AG10803 (cell line): ENCODE results near the gene AQR.
"Not testable (repeated sequence)": the region's sequence is repeated elsewhere in the genome, so short reads cannot be mapped to it uniquely, and the experiment has no call there.

Experiments used
- DNase-seq: peaks from one replicate; pipeline ENCODE4 v3.0.0; 2010; ENCODE audit warnings: low read depth
- H3K4me3 ChIP-seq: 2 replicates; pipeline ENCODE4 v1.5.1; 2011; ENCODE audit warnings: mild to moderate bottlenecking, low read length, control low read depth
- TF ChIP-seq, protein P1 (sequence below): conservative IDR thresholded peaks from 2 replicates; pipeline ENCODE4 v1.5.1; 2011; ENCODE audit warnings: mild to moderate bottlenecking, low read length, control low read depth, inconsistent platforms

The AQR gene

DNA sequence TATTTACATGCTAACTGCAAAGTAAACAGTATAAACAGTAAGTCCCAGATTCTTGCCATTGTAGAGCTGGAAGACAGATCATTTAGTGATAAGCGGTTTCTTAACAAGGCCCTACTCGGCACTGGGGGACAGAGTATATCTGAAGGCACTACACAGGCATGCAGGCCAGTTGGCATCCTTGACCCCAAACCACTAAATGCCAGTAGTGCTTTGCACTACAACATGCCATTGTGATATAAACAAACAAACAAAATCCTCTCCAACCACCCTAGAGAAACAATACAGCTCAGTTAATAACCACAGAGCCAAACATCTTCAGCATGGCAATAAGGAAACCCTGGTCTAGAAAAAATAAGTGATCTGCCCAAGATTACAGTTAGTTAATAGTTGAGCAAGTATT lies 5.3 kb downstream of the AQR start:
- no peak overlapping the region for H3K4me3 ChIP-seq
- TF ChIP-seq, protein P1, sequence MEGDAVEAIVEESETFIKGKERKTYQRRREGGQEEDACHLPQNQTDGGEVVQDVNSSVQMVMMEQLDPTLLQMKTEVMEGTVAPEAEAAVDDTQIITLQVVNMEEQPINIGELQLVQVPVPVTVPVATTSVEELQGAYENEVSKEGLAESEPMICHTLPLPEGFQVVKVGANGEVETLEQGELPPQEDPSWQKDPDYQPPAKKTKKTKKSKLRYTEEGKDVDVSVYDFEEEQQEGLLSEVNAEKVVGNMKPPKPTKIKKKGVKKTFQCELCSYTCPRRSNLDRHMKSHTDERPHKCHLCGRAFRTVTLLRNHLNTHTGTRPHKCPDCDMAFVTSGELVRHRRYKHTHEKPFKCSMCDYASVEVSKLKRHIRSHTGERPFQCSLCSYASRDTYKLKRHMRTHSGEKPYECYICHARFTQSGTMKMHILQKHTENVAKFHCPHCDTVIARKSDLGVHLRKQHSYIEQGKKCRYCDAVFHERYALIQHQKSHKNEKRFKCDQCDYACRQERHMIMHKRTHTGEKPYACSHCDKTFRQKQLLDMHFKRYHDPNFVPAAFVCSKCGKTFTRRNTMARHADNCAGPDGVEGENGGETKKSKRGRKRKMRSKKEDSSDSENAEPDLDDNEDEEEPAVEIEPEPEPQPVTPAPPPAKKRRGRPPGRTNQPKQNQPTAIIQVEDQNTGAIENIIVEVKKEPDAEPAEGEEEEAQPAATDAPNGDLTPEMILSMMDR = no peak
- DNase-seq = no peak

DNA sequence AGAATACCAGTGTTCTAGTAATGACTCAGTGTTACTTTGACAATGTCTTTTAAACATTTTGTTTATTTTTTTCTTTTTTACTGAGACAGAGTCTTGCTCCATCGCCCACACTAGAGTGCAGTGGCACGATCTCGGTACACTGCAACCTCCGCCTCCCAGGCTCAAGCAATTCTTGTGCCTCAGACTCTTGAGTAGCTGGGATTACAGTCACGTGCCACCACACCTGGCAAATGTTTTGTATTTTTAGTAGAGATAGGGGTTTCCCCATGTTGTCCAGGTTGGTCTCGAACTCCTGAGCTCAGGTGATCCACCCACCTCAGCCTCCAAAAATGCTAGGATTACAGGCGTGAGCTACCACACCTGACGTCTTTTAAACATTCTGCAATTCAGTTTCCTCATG lies 15.7 kb downstream of the AQR start:
- no peak for DNase-seq
- no peak overlapping the region for H3K4me3 ChIP-seq
- TF ChIP-seq, protein P1 = no peak

DNA sequence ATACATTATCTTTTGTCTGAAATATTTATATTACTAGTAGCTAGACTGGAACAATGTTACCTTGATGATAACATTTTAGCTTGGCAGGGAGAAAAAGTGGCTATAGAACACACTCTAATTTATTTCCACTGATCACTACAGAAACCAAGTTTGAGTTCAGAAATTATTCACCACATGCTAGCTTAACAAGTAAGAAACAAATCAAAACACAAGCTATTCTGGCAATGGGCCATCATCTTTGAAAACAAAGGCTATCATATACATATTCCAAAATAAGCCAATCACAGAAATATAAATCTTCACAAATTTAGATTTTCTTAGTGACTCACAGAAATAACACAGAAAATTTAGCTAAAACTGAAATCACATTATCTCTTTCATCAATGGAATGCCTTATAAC lies 17.1 kb downstream of the AQR start:
- no peak overlapping the region for H3K4me3 ChIP-seq
- TF ChIP-seq, protein P1 = no peak
- DNase-seq = no peak

DNA sequence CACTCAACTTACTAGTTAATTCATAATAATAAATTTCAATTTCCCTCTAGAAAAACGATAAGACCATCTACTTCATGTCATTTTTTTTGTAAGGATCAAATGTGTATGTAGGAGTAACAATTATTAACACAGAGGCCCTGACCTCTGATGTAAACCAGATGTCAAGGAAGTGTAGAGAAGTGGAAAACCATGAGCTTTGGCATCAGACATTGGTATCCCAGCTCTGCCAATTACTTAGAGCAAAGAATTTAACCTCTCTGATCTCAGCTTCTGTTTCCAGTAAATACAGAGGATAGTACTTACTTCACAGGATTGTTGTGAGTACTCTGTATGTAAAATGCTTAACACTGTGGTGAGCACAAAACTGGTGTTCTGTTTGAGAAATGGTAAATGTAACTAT lies 17.5 kb downstream of the AQR start:
- peak; percentile 91 for DNase-seq

DNA sequence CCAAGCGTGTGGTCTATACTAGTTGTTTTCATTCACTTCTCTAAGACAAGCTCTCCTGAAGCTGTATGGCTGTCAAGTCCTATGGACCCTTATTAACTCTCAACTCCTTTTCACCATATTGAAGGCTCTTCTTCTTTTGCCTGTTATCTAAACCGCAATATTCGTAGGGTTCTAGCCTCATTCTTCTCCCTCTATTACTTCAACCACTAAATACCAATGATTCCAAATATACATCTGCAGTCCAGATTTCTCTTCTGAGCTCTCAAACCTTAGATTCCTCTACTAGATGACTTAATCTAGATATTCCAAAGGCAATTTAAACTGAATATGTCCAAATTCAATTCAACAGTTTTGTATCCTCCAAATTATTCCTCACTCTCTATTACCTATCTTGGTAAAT lies 24.6 kb downstream of the AQR start:
- no peak overlapping the region for H3K4me3 ChIP-seq
- DNase-seq = peak; percentile 88
- TF ChIP-seq, protein P1 = no peak

More for the DNA sequence above, 17.5 kb downstream of the AQR start:
- TF ChIP-seq, protein P1 = no peak
- no peak overlapping the region for H3K4me3 ChIP-seq

DNA sequence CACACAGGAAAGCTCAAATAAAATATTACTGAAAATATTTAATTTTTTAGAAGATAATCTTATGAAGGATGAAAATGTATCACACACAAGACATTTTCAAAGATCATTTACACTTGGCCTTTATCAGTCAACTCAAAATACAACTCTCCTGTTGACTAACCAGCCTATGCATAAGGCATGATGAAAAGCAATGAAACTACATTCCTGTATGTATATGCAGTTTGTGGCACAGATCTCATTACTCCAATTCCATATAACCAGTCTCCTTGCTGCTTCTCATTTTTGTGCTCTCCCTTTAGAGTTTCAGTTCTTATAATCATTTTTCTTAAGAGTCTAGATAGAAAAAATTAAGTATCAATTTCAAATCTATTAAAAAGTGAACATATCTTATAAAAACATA lies 25.8 kb downstream of the AQR start:
- TF ChIP-seq, protein P1 = no peak
- DNase-seq = no peak

DNA sequence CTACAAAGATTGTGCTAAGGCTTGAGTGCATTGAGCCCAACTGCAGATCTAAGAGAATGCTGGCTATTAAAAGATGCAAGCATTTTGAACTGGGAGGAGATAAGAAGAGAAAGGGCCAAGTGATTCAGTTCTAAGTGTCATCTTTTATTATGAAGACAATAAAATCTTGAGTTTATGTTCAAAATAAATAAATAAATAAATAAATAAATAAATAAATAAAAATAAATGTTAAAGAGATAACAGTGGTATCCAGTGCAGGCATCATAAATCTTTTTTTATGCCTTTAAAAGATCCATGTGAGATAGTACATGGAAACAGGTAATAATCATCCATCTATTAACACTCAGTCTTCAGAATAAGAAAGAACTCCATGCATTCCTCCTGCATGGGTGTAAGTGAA lies 26.3 kb downstream of the AQR start:
- not testable (repeated sequence) for DNase-seq, H3K4me3 ChIP-seq

More for the DNA sequence above, 25.8 kb downstream of the AQR start:
- no peak overlapping the region for H3K4me3 ChIP-seq

DNA sequence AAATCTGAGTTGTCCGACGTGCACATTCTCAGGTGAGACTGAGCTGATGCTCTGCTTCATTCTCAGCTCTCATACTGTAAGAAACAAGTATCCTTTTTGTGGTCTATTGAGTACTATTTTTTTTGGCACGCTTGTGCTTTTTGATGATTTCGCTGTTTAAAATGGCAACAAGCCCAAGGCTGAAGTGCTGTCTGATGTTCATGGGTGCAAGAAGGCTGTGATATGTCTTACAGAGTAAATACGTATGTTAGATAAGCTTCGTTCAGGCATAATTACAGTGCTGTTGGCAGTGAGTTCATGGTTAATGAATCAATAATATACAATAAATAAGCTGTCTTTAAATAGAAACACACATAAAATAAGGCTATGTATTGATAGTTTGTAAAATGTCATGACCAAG lies 27.2 kb downstream of the AQR start:
- TF ChIP-seq, protein P1 = no peak
- no peak for DNase-seq
- no peak overlapping the region for H3K4me3 ChIP-seq
